ENCODE measurements around the gene HNRNPC. TPM values are rescaled to one million over a fixed set of nuclear protein-coding genes. Genes with fewer than 3 reads are reported as not detected.

HNRNPC gene
- total RNA-seq, 1 donor from 2014 or later = 509 TPM

- no peak for DNase-seq
Observed at GRCh38 chr14:21210023-21210422, 59.2 kb downstream of the HNRNPC start.

- DNase-seq = no peak
Observed at GRCh38 chr14:21209185-21209584, 60.1 kb downstream of the HNRNPC start.

DNA sequence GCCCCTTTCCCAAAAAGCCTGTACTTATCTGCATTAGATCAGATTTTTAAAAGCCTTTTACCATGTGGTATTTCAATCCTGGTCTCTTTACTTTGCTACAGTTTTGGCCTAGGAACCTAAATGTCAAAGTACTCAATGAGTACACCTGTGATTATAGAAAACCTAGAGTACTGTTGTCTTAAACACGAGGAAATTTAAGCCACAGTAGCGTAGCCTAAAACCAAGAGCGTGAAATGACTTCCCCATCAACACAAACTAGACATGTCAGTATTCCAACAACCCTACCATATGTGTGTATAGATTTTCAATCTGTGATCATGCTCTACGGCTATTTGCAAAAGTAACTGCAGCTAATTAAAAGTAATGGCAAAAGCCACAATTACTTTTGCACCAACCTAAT is 60.7 kb downstream of the HNRNPC start:
- no peak for DNase-seq

DNA sequence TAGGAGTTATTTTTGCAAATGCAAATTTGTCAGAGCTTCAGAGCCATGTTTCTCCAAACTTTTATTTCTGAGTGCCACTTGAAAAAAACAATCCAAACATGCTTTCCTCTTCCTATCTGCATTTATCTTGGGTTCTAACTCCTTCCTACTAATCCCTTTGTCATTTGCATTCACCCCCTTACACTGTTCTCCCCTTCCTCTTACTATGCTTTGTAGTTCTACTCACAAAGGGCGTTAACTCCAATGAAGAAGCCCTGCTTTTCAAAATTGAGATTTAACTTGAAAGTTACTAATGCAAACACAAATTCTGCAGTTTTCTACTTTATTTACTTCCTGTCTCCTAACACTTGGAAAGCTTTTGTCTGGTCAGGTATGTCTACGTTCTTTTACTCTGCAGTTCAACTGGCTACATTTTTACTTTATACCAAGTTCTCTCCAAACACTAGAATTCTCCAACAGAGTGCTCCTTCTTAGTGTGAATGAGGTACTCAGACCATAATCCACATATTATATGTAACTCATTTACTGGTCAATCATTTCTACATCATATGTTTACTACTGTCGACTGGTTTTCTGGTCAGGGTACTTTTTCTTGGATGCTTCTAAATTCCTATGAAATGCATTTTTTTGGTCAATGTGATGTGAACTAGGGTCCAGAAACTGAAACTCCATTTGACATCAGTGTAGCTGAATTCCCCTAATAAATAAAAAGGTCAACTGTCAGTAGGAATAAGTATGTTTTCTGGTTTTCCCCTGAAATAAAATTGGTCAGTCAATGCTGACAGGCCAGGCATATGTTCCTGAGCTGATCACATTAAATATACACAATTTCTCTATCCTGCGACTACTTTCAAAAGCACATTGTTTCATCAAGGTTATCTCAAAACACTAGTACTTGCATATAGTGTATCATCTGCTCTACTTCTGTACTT is 62.2 kb downstream of the HNRNPC start:
- no peak for DNase-seq

DNA sequence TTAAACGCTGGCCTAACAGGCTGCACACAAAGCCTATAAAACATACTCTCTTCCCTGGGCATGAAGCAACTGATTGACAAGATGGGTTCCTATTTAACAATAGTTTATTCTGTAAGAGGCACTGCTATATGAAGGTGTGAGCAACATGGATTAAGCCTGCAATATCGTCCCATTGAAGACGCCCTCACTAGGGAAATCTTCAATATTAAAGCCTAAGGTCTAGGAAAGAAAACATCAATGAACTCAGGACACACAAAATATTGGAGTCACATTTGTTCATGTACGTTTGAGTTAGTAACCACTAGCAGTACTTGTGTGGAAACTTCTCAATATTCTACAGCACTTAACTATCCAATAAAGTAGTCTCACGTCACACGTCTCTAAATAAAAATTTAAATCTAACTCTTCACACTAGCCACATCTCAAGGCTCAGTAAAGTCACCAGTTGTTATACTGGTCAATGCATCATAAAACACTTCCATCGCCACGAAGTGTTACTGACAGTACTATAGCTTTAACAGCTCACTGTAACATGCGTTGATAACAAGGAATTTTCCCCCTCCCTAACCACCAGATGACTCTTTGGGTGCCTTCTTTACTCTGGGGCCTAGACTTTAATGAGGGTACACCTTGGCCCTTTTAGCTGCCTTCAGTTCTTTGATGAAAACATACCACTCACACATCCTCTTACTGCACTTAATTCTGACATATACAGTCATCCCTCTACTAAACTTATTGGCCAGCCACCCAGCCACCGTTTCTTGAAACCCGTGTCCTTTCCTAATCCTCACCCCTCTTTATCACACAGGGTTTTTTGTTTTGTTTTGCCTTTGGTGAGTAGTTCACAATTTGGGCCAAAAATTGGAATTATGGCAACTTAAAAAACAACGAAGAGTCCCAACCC is 63.3 kb downstream of the HNRNPC start:
- no peak for DNase-seq

DNA sequence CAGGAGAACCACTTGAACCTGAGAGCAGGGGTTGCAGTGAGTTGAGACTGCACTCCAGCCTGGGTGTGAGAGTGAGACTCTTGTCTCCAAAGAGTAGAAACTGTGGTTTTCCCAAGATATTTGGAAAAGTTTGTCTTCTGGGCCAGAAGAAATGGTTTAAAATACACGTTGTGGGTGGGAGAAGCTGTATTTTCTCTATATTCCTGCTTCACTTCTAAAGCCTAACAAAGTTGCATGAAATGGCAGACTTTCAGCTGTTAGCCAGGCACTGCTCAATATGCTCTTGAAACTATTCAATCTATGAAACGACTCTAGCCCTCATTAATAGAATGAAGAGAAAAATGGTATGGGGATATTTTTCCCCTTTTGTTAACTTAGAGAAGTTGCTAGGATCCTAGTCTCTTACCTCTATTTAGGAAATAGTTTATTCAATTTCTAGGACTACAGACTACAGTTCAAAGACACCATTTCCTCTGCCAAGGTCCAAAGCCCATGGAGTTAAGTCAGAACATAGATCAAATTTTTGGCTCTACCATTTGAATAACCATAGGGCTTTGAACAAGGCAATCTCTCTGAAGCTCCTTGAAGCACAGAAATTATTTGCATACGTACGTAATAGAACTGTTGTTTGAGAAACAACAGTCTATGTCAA is 64.1 kb downstream of the HNRNPC start:
- DNase-seq = no peak

DNA sequence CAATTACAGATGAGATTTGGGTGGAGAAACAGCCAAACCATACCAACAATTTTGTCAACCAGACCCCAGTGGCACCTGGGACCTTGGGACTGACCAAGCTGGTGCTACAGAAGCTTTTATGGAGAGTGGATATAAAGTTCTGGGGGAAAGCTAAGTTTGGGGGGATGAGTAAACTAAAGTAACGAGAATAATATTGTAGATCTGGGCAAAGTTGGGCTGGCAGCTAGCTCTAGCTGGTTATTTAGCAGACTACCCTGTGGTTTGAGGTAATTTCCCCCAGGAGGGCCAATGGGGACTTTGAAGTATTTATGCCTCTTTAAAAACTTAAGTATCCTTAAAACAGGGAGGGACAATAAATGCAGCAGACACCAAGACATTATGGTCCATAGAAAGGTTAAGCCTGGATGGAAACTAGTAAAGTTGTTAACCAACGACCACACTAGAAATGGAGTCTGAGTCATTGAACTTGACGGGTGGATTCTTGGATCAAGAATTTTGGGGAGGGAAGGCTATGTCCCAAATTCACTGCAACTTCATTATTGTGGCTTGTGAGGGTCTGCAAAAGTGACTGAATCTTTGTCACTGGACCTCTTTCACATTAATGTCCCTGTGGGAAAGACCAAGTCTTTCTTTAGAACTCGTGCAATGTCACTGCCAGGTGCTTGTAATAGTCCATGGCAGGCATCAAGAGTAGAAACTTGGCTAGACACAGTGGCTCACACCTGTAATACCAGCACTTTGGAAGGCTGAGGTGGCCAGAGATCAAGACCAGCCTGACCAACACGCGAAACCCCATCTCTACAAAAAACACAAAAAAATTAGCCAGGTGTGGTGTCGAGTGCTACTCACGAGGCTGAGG is 64.8 kb downstream of the HNRNPC start:
- no peak for DNase-seq

DNA sequence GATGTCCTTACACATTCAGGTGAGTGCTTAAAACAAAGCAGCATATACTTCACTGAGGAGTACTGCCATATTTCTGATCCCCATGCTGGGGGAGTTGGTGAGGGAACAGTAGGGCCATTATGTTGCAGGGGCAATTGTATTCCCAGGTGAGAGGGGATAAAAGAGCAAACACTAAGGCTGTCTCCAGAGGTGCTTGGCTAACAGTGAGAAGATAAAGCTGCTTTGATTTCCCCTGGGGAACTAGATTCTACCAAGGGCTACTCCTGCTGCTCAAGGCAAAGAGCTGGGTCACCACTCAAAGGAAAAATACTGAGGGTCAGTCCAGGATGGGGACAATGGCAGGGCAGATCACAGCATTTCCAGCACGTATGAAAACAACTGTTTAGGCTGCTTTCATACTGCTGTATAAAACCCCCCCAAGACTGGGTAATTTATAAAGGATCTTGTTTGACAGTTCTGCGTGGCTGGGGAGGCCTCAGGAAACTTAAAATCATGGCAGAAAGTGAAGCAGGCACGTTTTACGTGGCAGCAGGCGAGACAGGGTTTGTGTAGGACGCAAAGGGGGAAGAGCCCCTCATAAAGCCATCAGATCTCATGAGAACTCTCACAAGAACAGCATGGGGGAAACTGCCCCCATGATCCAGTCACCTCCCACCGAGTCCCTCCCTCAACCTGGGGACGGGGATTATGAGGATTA is 65.6 kb downstream of the HNRNPC start:
- no peak for DNase-seq

DNA sequence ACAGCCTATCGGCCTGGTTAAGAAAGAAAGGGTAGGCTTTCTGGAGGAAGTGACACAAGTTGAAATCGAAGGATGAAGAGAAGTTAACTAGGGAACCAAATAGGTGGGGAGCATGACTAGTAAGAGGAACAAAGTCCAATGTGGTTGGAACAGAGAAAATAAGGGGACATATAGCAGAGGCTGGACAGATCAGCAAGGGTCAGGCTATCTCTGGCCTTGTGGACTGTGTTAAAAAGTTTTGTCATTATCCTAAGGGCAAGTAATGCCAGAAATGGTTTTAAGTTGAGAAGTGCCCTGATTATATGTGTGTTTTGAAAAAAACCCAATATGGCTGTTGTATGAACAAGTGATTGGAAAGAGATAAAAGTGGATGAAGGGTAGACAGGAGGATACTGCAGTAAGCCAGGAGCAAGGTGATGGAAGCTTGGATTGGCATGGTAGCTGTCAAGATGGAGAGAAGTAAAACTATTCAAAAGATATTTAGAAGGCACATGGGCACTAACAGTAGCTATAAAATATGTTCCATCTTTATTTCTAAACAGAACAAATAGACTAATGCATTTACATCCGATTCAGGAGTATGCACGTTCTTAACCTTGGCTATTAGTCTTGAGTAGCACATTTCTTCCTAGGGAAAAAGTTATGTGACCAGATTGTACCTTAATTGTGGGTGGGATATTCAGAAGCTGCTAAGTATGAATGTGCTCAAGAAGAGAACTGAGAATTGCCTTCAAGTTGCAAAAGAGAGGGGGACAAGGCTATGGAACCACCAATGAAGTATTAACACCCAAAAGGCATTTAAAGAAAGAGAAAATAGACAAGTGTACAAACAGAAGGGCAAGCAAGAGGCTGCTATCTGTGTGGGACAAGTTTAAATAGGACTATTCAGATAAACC is 66.5 kb downstream of the HNRNPC start:
- DNase-seq = no peak

- DNase-seq = no peak
Observed at GRCh38 chr14:21201732-21202462, 67.3 kb downstream of the HNRNPC start.

DNA sequence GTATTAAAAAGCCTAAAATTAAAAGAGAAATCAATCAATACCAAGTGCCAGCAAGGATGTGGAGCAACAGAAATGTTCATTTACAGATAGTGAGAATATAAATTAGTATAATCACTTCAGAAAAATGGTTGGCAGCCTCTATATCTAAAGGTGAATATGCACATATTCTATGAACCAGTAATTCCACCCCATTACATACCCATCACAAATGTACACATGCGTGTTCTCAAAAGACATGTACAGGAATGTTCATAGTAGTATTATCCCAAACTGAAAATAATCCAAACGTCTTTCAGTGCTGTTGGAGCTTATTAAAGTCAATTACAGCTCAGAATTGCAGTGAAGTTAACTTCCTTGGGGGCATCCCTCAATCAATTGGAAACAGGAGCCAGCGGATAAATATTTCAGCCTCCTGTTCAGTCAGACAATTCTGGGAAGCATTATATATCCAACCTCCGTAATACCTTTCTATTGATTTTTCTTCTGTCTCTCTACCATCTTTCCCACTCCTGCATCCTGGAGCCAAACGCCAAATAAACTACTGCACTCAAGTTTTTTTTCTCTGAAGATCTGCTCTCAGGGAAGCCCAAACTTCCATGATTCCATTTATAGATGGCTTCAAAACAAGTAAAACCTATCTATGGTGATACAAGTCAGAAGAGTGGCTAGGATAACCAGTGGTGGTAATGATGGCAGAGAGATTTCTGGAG is 68.3 kb downstream of the HNRNPC start:
- no peak for DNase-seq

DNA sequence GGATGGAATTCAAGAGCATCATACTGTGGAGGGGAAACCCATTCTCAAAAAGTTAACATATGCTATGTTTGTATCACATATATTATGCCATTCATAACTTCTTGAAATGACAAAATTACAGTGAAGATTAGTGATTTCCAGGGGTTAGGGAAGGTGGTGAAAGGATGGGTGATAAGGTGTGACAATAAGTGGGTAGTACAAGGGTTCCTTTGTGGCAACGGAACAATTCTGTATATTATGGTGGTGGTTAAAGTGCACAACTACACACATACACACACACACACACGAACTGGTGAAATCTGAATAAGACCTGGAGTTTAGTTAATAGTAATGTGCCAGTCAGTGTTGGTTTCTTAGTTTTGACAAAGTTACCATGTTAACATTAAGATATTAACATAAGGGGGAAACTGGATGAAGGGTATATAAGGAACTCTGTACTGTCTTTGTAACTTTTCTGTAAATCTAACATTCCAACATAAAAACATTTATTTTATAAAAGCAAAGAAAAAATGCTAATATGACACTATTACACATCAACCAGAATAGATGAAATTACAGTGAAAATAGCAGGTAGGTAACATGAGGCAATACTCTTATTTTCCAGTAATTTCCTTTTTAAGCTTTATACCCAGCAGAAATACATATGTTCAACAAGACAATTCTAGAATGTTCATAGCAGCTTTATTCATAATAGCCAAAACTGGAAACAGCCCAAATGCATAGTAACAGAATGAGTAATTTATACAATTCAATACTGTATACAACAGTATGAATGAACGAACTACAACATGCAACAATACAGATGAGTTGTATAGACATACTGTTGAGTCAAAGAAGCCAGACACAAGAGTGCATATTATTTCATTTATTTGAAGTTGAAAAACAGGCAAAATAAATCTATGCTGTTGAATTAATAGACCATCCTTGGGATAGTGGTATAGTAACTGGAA is 69.4 kb downstream of the HNRNPC start:
- no peak for DNase-seq

GRCh38 chr14:21197418-21198205 is 71.6 kb downstream of the HNRNPC start:
- no peak for DNase-seq

DNA sequence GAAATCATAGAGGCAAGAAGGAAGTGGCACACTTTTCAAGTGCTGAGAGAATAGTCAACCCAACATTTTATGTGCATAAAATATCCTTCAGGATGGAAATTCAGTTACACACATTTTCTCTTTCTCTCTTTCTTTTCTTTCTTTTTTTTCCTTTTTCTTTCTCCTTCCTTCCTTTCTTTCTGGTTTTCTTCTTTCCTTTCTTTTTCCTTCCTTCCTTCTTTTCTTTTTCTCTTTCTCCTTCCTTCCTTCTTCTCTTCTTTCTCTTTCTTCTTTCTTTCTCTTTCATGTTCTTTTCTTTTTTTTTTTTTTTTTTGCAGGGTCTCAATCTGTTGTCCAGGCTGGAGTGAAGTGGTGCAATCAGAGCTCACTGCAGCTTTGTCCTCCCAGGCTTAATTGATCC is 74.6 kb downstream of the HNRNPC start:
- no peak for DNase-seq

- DNase-seq = no peak
Observed at GRCh38 chr14:21192875-21193535, 76.2 kb downstream of the HNRNPC start.

GRCh38 chr14:21192447-21192822 is 76.8 kb downstream of the HNRNPC start:
- no peak for DNase-seq
